Astrocyte (in vitro differentiated cells and primary cell): ENCODE results near the gene GMCL2.

Source experiments
- CTCF ChIP-seq: IDR thresholded peaks from 2 replicates; pipeline ENCODE4 v1.5.1; 2011; ENCODE audit warnings: low read depth, mild to moderate bottlenecking, inconsistent platforms, low read length, moderate library complexity; ENCODE audit not compliant: insufficient read depth
- EZH2 ChIP-seq: IDR thresholded peaks from 2 replicates; pipeline ENCODE4 v1.6.1; 2012; ENCODE audit warnings: mild to moderate bottlenecking, low read length, inconsistent platforms; ENCODE audit not compliant: insufficient read depth

- no peak for TF ChIP-seq EZH2
- no peak for TF ChIP-seq CTCF
Observed at GRCh38 chr5:178201927-178202235, 14.7 kb upstream of the GMCL2 start.
